Measurements from ENCODE around the gene TM9SF1. TPM values are rescaled to one million over a fixed set of nuclear protein-coding genes. Genes with fewer than 3 reads are reported as not detected.
A peak's percentile ranks its signal among the peaks of the same experiment; 100 is the strongest.

The TM9SF1 gene
- total and polyA plus RNA-seq, 2 donors (not counting 1 experiment from before 2014, with no cell fraction given): 7.6 to 24.5 TPM

DNA sequence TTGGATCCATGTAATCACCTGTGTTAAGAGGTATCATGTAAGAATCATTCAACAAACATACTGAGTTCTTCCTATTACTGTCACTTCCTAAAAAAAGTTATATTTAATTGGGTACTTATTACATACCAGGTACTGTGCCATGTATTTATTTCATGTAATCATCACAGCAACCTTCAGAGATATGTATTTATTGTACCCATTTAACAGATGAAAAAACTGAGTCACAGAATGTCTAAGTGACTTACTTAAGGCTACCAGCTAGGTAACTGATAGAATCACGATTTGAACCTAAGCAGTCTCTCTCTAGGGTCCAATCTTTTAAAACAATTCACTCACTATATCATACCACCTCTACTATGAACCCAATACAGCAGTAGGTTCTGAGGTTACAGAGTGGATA, 50.8 kb downstream of the TM9SF1 start:
- Histone ChIP-seq H3K4me1 (ENCODE audit: control insufficient read depth in 2 of 2, insufficient read depth in 2 of 2, low read length in 2 of 2) (peaks cover 30 to 48% of the 10 kb centered on the region in 2 donors), H4K20me1 (ENCODE audit: control insufficient read depth, insufficient read depth, low read length, poor library complexity, severe bottlenecking) (peaks cover 28% of the 10 kb centered on the region), H3K27me3 (replicated peaks in 1 of 4; ENCODE audit: control extremely low read depth in 1 of 4, control insufficient read depth in 3 of 4, insufficient read depth in 4 of 4, low read length in 3 of 4) (no peaks in the 10 kb centered on the region), H3K9ac (ENCODE audit: low read length) (no peak overlapping the region), H3K9me3 (ENCODE audit: control extremely low read depth in 1 of 3, control insufficient read depth in 2 of 3, insufficient read depth in 1 of 3, low read length in 2 of 3) (no peaks in the 10 kb centered on the region), H3K4me3 (ENCODE audit: control extremely low read depth in 1 of 5, extremely low read depth in 1 of 5, insufficient read depth in 1 of 5, low read depth in 2 of 5, low read length in 4 of 5) (no peak overlapping the region), H3K79me2 (ENCODE audit: control insufficient read depth, insufficient read depth, low read length) (peaks cover 69% of the 10 kb centered on the region), H3K27ac (ENCODE audit: low read length in 2 of 2) (peak overlapping the region in 1 of 2 donors; percentile 13), H3K4me2 (replicated peaks; ENCODE audit: low read depth, low read length, poor library complexity, severe bottlenecking) (no peak overlapping the region), H2AFZ (ENCODE audit: insufficient read depth, low read depth, low read length, poor library complexity, severe bottlenecking) (no peak overlapping the region), H3K36me3 (replicated peaks in 1 of 2; ENCODE audit: control extremely low read depth in 1 of 2, control insufficient read depth in 1 of 2, extremely low read depth in 1 of 2, insufficient read depth in 2 of 2, low read length in 1 of 2) (peaks cover 0 to 36% of the 10 kb centered on the region in 2 experiments)
- intact Hi-C loops (cut with micrococcal nuclease): loop anchor here (5.0 to 10.0 kb wide), 3 partner anchors 130 to 1050 kb away; partner anchors contain the start of genes ACIN1, C14orf119, NFATC4 and RABGGTA
- no peak for DNase-seq
- WGBS (ENCODE audit: insufficient coverage): no CpG with 5 or more reads among the region's 1 CpG
- no peak overlapping the region for H3K27ac Mint-ChIP-seq
- H3K9me3 Mint-ChIP-seq (ENCODE audit: insufficient read depth): no peaks in the 10 kb centered on the region
- TF ChIP-seq EZH2 (IDR thresholded peaks at IDR 0.05; ENCODE audit: borderline replicate concordance, insufficient read depth, low read depth, low read length, poor library complexity, severe bottlenecking) (no peak), CTCF (IDR thresholded peaks at IDR 0.05) (no peak)
- ChIA-PET POLR2A (no interaction called here), CTCF (interaction anchor here (1.4 to 6.2 kb wide), 3 partner anchors 16 to 34 kb away, joined by 6 to 62 read pairs (median 8); partner anchors contain the start of genes DCAF11, IRF9 and NRL)
- no peaks in the 10 kb centered on the region for H3K27me3 Mint-ChIP-seq
- ATAC-seq (ENCODE audit: low read depth): no peak
- peaks cover 64% of the 10 kb centered on the region for H3K4me1 Mint-ChIP-seq
- peak overlapping the region; percentile 41 for H3K4me3 Mint-ChIP-seq

- no peak for ATAC-seq (ENCODE audit: low read depth)
- H3K4me1 Mint-ChIP-seq: peaks cover 64% of the 10 kb centered on the region
- ChIA-PET CTCF (interaction anchor here (1.4 to 6.2 kb wide), 3 partner anchors 17 to 33 kb away, joined by 6 to 62 read pairs (median 8); partner anchors contain the start of genes DCAF11, IRF9 and NRL), POLR2A (interaction anchor here (0.5 kb wide), 1 partner anchor 72 kb away, joined by 7 read pairs; no protein-coding TSS in a partner anchor)
- H3K27me3 ChIP-seq (replicated peaks in 1 of 4; ENCODE audit: control extremely low read depth in 1 of 4, control insufficient read depth in 3 of 4, insufficient read depth in 4 of 4, low read length in 3 of 4): no peaks in the 10 kb centered on the region
- H3K9me3 Mint-ChIP-seq (ENCODE audit: insufficient read depth): no peaks in the 10 kb centered on the region
- no CpG with 5 or more reads among the region's 2 CpGs for WGBS (ENCODE audit: insufficient coverage)
- no peak overlapping the region for H3K9ac ChIP-seq (ENCODE audit: low read length)
- H4K20me1 ChIP-seq (ENCODE audit: control insufficient read depth, insufficient read depth, low read length, poor library complexity, severe bottlenecking): peaks cover 24% of the 10 kb centered on the region
- peak overlapping the region; percentile 37 for H3K27ac Mint-ChIP-seq
- no peak for DNase-seq
- no peaks in the 10 kb centered on the region for H3K9me3 ChIP-seq (ENCODE audit: control extremely low read depth in 1 of 3, control insufficient read depth in 2 of 3, insufficient read depth in 1 of 3, low read length in 2 of 3)
- H3K36me3 ChIP-seq (replicated peaks in 1 of 2; ENCODE audit: control extremely low read depth in 1 of 2, control insufficient read depth in 1 of 2, extremely low read depth in 1 of 2, insufficient read depth in 2 of 2, low read length in 1 of 2): peaks cover 0 to 39% of the 10 kb centered on the region in 2 experiments
- H2AFZ ChIP-seq (ENCODE audit: insufficient read depth, low read depth, low read length, poor library complexity, severe bottlenecking): no peak overlapping the region
- intact Hi-C loops (cut with micrococcal nuclease): loop anchor here (5.0 to 10.0 kb wide), 3 partner anchors 131 to 1049 kb away; partner anchors contain the start of genes ACIN1, C14orf119, NFATC4 and RABGGTA
- TF ChIP-seq EZH2 (IDR thresholded peaks at IDR 0.05; ENCODE audit: borderline replicate concordance, insufficient read depth, low read depth, low read length, poor library complexity, severe bottlenecking): no peak
- no peak for TF ChIP-seq CTCF (IDR thresholded peaks at IDR 0.05)
- peaks cover 28 to 45% of the 10 kb centered on the region in 2 donors for H3K4me1 ChIP-seq (ENCODE audit: control insufficient read depth in 2 of 2, insufficient read depth in 2 of 2, low read length in 2 of 2)
- no peak overlapping the region for H3K27ac ChIP-seq (ENCODE audit: low read length in 2 of 2)
- no peaks in the 10 kb centered on the region for H3K27me3 Mint-ChIP-seq
- H3K4me3 ChIP-seq (ENCODE audit: control extremely low read depth in 1 of 5, extremely low read depth in 1 of 5, insufficient read depth in 1 of 5, low read depth in 2 of 5, low read length in 4 of 5): no peak overlapping the region
- H3K4me2 ChIP-seq (replicated peaks; ENCODE audit: low read depth, low read length, poor library complexity, severe bottlenecking): no peak overlapping the region
- peaks cover 69% of the 10 kb centered on the region for H3K79me2 ChIP-seq (ENCODE audit: control insufficient read depth, insufficient read depth, low read length)
- peak overlapping the region; percentile 66 for H3K4me3 Mint-ChIP-seq
Measured at GRCh38 chr14:24143511-24143910, 51.7 kb downstream of the TM9SF1 start.
